ENCODE measurements around the gene PHTF2. TPM values are rescaled to one million over a fixed set of nuclear protein-coding genes. Genes with fewer than 3 reads are reported as not detected.

Gene PHTF2
- total and polyA plus RNA-seq, 8 donors = 16.2 to 40.8 (median 30.5) TPM

- TF ChIP-seq, protein P1, sequence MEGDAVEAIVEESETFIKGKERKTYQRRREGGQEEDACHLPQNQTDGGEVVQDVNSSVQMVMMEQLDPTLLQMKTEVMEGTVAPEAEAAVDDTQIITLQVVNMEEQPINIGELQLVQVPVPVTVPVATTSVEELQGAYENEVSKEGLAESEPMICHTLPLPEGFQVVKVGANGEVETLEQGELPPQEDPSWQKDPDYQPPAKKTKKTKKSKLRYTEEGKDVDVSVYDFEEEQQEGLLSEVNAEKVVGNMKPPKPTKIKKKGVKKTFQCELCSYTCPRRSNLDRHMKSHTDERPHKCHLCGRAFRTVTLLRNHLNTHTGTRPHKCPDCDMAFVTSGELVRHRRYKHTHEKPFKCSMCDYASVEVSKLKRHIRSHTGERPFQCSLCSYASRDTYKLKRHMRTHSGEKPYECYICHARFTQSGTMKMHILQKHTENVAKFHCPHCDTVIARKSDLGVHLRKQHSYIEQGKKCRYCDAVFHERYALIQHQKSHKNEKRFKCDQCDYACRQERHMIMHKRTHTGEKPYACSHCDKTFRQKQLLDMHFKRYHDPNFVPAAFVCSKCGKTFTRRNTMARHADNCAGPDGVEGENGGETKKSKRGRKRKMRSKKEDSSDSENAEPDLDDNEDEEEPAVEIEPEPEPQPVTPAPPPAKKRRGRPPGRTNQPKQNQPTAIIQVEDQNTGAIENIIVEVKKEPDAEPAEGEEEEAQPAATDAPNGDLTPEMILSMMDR (IDR thresholded peaks at IDR 0.05) = no peak
- peaks cover 0 to 13% of the 10 kb centered on the region in 2 donors for H3K36me3 ChIP-seq
- H3K4me1 ChIP-seq = no peaks in the 10 kb centered on the region
- H3K27ac ChIP-seq = no peak overlapping the region
- no peak for DNase-seq
- no peaks in the 10 kb centered on the region for H3K27me3 ChIP-seq
- intact Hi-C loops (cut with DNase I) = no loop called here
- H3K9me3 ChIP-seq = no peaks in the 10 kb centered on the region
- H3K4me3 ChIP-seq = no peak overlapping the region
- no peak for ATAC-seq
These were observed 113.7 kb downstream of the PHTF2 start for GRCh38 chr7:77912293-77912692.

DNA sequence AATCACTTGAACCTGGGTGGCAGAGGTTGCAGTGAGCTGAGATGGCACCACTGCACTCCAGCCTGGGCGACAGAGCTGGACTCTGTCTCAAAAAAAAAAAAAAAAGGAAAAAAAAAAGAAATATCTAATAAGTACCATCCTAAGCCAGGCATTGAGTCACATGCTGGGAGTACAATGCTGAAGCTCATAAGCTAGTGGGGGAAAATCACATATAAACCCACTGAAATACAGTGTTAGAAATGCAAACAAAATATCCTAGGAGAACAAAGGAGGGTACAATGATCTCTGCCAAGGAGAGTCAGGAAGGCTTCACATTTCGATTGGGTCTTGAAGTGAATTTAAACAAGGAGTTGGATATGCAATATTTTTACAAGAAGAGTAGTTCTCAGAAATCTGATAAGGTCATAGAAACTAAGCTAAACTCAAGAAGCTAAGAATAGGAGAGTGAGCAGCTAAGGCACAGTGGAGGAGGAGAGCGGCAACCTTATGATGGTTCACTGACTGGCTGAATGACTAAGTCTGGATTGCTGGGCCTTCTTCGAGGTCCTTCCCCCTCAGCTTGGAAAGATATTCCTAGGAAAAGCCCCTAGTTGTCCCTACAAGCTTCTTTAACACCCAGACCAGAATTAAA is 115.5 kb downstream of the PHTF2 start:
- intact Hi-C loops (cut with DNase I) = no loop called here
- Histone ChIP-seq H3K9me3 (no peaks in the 10 kb centered on the region), H3K4me3 (no peak overlapping the region), H3K27me3 (no peaks in the 10 kb centered on the region), H3K36me3 (peaks cover 0 to 13% of the 10 kb centered on the region in 2 donors), H3K27ac (no peak overlapping the region), H3K4me1 (no peaks in the 10 kb centered on the region)
- TF ChIP-seq, protein P1 (IDR thresholded peaks at IDR 0.05) = no peak
- peak in 1 of 4 donors; percentile 9 for DNase-seq
- peak; percentile 75 for ATAC-seq

- Histone ChIP-seq H3K36me3 (peaks cover 0 to 4% of the 10 kb centered on the region in 2 donors), H3K9me3 (no peaks in the 10 kb centered on the region), H3K27ac (no peak overlapping the region), H3K4me1 (no peaks in the 10 kb centered on the region), H3K27me3 (no peaks in the 10 kb centered on the region), H3K4me3 (no peak overlapping the region)
- intact Hi-C loops (cut with DNase I) = no loop called here
- ATAC-seq = no peak
- DNase-seq = no peak
- TF ChIP-seq, protein P1 (IDR thresholded peaks at IDR 0.05) = no peak
These were observed 119.1 kb downstream of the PHTF2 start for GRCh38 chr7:77917500-77918262.

GRCh38 chr7:77918676-77919075 is 120.1 kb downstream of the PHTF2 start:
- Histone ChIP-seq H3K27ac (no peak overlapping the region), H3K36me3 (peaks cover 0 to 13% of the 10 kb centered on the region in 2 donors), H3K27me3 (no peaks in the 10 kb centered on the region), H3K4me1 (no peaks in the 10 kb centered on the region), H3K4me3 (no peak overlapping the region), H3K9me3 (no peaks in the 10 kb centered on the region)
- TF ChIP-seq, protein P1 (IDR thresholded peaks at IDR 0.05) = no peak
- DNase-seq (no peak), ATAC-seq (no peak)
- intact Hi-C loops (cut with DNase I) = no loop called here

DNA sequence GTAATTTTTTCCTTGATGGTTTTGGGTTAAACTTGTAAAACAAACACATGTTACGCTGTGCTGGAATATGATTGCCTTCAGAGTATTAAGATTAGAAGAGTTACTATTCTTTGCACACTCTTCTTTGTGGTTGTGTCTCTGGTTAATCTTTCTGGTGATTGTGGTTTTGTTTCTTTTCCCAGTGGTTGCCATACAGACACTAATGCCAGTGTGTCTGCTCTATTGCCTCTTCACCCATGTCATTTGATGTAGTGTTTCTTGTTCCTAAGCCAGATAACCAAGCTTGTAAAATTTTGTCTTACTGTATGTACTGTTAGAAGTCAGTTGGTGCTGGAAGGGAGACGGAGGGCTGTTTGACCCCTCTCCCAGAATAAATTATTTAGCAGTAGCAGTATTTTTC is 124.8 kb downstream of the PHTF2 start:
- ATAC-seq (no peak), DNase-seq (no peak)
- H3K36me3 ChIP-seq = peaks cover 0 to 13% of the 10 kb centered on the region in 2 donors
- no peaks in the 10 kb centered on the region for H3K4me1 ChIP-seq
- intact Hi-C loops (cut with DNase I) = no loop called here
- H3K27ac ChIP-seq = no peak overlapping the region
- TF ChIP-seq, protein P1 (IDR thresholded peaks at IDR 0.05) = no peak
- no peak overlapping the region for H3K4me3 ChIP-seq
- no peaks in the 10 kb centered on the region for H3K9me3 ChIP-seq
- H3K27me3 ChIP-seq = no peaks in the 10 kb centered on the region
